NB4 (cell line): ENCODE data around the gene SFT2D3.

Source experiments
- CTCF ChIP-seq: IDR thresholded peaks from one replicate; pipeline ENCODE4 v1.5.1; 2012; ENCODE audit warnings: low read depth, low read length
- MAX ChIP-seq: IDR thresholded peaks from 2 replicates; pipeline ENCODE4 v1.6.1; 2011; ENCODE audit warnings: low read depth, low read length
- POLR2A ChIP-seq: IDR thresholded peaks from 2 replicates; pipeline ENCODE4 v1.6.1; 2011; ENCODE audit warnings: mild to moderate bottlenecking; ENCODE audit not compliant: insufficient read length; ENCODE audit errors: extremely low read depth

- TF ChIP-seq POLR2A, result no peak
- TF ChIP-seq CTCF, result no peak
- TF ChIP-seq MAX, result no peak
These were observed 2.5 kb upstream of the SFT2D3 start for GRCh38 chr2:127698553-127699355.
